GM23248 (cell line): ENCODE results near the gene ABHD10. TPM values are rescaled to one million over a fixed set of nuclear protein-coding genes. Genes with fewer than 3 reads are reported as not detected.

Experiments
- DNase-seq: peaks from one replicate; pipeline ENCODE4 v3.0.0-alpha.2; 2015
- H2AFZ ChIP-seq: fragments of 200-600 bp; sonication (generic); 2 replicates; pipeline ENCODE4 v1.6.1; 2016; ENCODE audit warnings: antibody characterized with exemption
- H3F3A ChIP-seq: fragments of 200-600 bp; sonication (generic); 2 replicates; pipeline ENCODE4 v1.6.1; 2016; ENCODE audit warnings: mild to moderate bottlenecking, antibody characterized with exemption, mixed run types; ENCODE audit not compliant: insufficient read depth
- H3K27ac ChIP-seq: fragments of 200-600 bp; sonication (generic); 2 replicates; pipeline ENCODE4 v1.5.1; 2016; ENCODE audit warnings: mild to moderate bottlenecking
- H3K27me3 ChIP-seq: fragments of 200-600 bp; sonication (generic); replicated peaks from 2 replicates; pipeline ENCODE4 v1.6.1; 2016; ENCODE audit warnings: mild to moderate bottlenecking; ENCODE audit not compliant: insufficient read depth
- H3K36me3 ChIP-seq: fragments of 200-600 bp; sonication (generic); 2 replicates; pipeline ENCODE4 v1.6.1; 2016; ENCODE audit warnings: low read depth, mild to moderate bottlenecking
- H3K4me1 ChIP-seq: fragments of 200-600 bp; sonication (generic); 2 replicates; pipeline ENCODE4 v1.6.1; 2016; ENCODE audit warnings: mild to moderate bottlenecking; ENCODE audit not compliant: insufficient read depth
- H3K4me2 ChIP-seq: fragments of 200-600 bp; sonication (generic); one replicate; pipeline ENCODE4 v1.6.1; 2016; ENCODE audit warnings: mild to moderate bottlenecking; ENCODE audit not compliant: unreplicated experiment
- H3K4me3 ChIP-seq: fragments of 200-600 bp; sonication (generic); 2 replicates; pipeline ENCODE4 v1.5.1; 2016; ENCODE audit warnings: mild to moderate bottlenecking
- H3K79me2 ChIP-seq: fragments of 200-600 bp; sonication (generic); 2 replicates; pipeline ENCODE4 v1.6.1; 2016; ENCODE audit warnings: mild to moderate bottlenecking; ENCODE audit not compliant: insufficient read depth
- H3K9ac ChIP-seq: fragments of 200-600 bp; sonication (generic); 2 replicates; pipeline ENCODE4 v1.6.1; 2016; ENCODE audit warnings: mild to moderate bottlenecking
- H3K9me2 ChIP-seq: fragments of 200-600 bp; sonication (generic); 2 replicates; pipeline ENCODE4 v1.6.1; 2016; ENCODE audit warnings: mixed run types, mild to moderate bottlenecking, moderate library complexity; ENCODE audit not compliant: insufficient read depth
- H3K9me3 ChIP-seq: fragments of 200-600 bp; sonication (generic); one replicate; pipeline ENCODE4 v1.6.1; 2017; ENCODE audit warnings: low read depth
- H4K20me1 ChIP-seq: fragments of 200-600 bp; sonication (generic); 2 replicates; pipeline ENCODE4 v1.6.0; 2016; ENCODE audit not compliant: insufficient read depth
- EZH2 ChIP-seq: fragments of 200-600 bp; sonication (generic); IDR thresholded peaks from 2 replicates; pipeline ENCODE4 v1.6.1; 2018; ENCODE audit warnings: antibody characterized with exemption, mild to moderate bottlenecking; ENCODE audit not compliant: insufficient read depth, poor library complexity, severe bottlenecking
- EZH2phosphoT487 ChIP-seq: fragments of 200-600 bp; sonication (generic); IDR thresholded peaks from 2 replicates; pipeline ENCODE4 v1.6.1; 2018; ENCODE audit warnings: antibody characterized with exemption, moderate library complexity, mild to moderate bottlenecking, low read depth; ENCODE audit not compliant: insufficient read depth
- WGBS, 2 experiments: methylation state at CpG; one replicate each; pipeline ENCODE4 v1.1.6; 2015 to 2017; ENCODE audit warnings: low lambda C conversion rate in 2 of 2, low coverage in 1 of 2; ENCODE audit errors: missing lambda C conversion rate in 2 of 2; 5-methylcytosine and 5-hydroxymethylcytosine counted together
- in situ Hi-C: fragments of 300-500 bp; cut with MboI; formaldehyde crosslinking; loops from 2 replicates; pipeline ENCODE4 v1.15.0; 2020
- polyA plus RNA-seq: library from polyadenylated mRNA; unstranded; fragments of >200 nt; fragmentation: Nextera tagmentation; extraction: Ambion mirVana; gene quantifications from 2 replicates; pipeline ENCODE4 v1.2.1, GENCODE V29; 2016
- total RNA-seq: library from RNA; depleted of rRNA; stranded (reverse); fragments of >200 nt; shearing (Covaris generic); gene quantifications from 2 replicates; pipeline ENCODE4 v1.2.3, GENCODE V29; 2014

ABHD10 gene
- total and polyA plus RNA-seq, 2 experiments from 2014 or later: 25.4 to 26.4 TPM

GRCh38 chr3:112011376-112011940 is 32.6 kb downstream of the ABHD10 start:
- no peak overlapping the region for H3K27ac ChIP-seq
- no peak for TF ChIP-seq EZH2phosphoT487
- no peak for TF ChIP-seq EZH2
- H3K9me3 ChIP-seq: no peaks in the 10 kb centered on the region
- H3K9me2 ChIP-seq: no peaks in the 10 kb centered on the region
- H4K20me1 ChIP-seq: no peaks in the 10 kb centered on the region
- H3K4me3 ChIP-seq: no peak overlapping the region
- DNase-seq: no peak
- 82 to 87% methylated on average over 6 of the region's 6 CpGs for WGBS, 2 experiments
- H2AFZ ChIP-seq: no peak overlapping the region
- peaks cover 5% of the 10 kb centered on the region; the same call in 1 of the 2 replicates for H3F3A ChIP-seq
- H3K36me3 ChIP-seq: no peaks in the 10 kb centered on the region
- in situ Hi-C loops: no loop called here
- H3K9ac ChIP-seq: no peak overlapping the region
- H3K4me2 ChIP-seq: no peak overlapping the region
- no peaks in the 10 kb centered on the region for H3K27me3 ChIP-seq
- no peaks in the 10 kb centered on the region for H3K79me2 ChIP-seq
- H3K4me1 ChIP-seq: peaks cover 15% of the 10 kb centered on the region

GRCh38 chr3:112012205-112012992 is 33.6 kb downstream of the ABHD10 start:
- Histone ChIP-seq H3K79me2 (no peaks in the 10 kb centered on the region), H3K9me2 (no peaks in the 10 kb centered on the region), H3K4me3 (no peak overlapping the region), H3K9me3 (no peaks in the 10 kb centered on the region), H3K9ac (no peak overlapping the region), H3K27me3 (no peaks in the 10 kb centered on the region), H3F3A (peaks cover 5% of the 10 kb centered on the region; the same call in 1 of the 2 replicates), H4K20me1 (no peaks in the 10 kb centered on the region), H3K27ac (no peak overlapping the region), H3K36me3 (no peaks in the 10 kb centered on the region), H2AFZ (peak overlapping the region; percentile 90), H3K4me1 (peaks cover 14% of the 10 kb centered on the region), H3K4me2 (no peak overlapping the region)
- 85 to 88% methylated on average over 6 of the region's 6 CpGs for WGBS, 2 experiments
- in situ Hi-C loops: no loop called here
- TF ChIP-seq EZH2 (no peak), EZH2phosphoT487 (no peak)
- DNase-seq: no peak

- Histone ChIP-seq H3K4me2 (peak overlapping the region; percentile 56), H3K27ac (no peak overlapping the region)
Observed at GRCh38 chr3:112013058-112013783, 34.4 kb downstream of the ABHD10 start.

DNA sequence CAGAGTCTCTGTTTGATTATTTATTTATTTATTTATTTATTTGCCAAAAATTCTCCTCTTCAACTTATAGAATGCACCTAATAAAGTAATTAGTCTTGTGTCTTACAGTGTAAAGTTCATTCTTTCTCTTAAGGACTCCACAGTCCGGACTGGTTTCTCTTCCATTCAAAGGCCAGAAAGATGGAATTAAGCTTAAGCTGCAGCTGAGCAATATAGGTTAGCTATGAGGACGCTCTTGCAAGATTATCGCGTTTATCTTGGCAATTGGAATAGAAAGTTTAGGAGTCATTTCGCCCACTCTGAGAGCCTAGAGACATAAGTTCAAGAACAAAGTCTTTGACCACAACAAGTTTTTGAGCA is 34.9 kb downstream of the ABHD10 start:
- H3K27ac ChIP-seq: no peak overlapping the region
- H3K27me3 ChIP-seq: no peaks in the 10 kb centered on the region
- no peak for DNase-seq
- H3F3A ChIP-seq: no peaks in the 10 kb centered on the region
- no peaks in the 10 kb centered on the region for H3K9me2 ChIP-seq
- TF ChIP-seq EZH2: no peak
- no peak for TF ChIP-seq EZH2phosphoT487
- no peaks in the 10 kb centered on the region for H4K20me1 ChIP-seq
- in situ Hi-C loops: no loop called here
- peak overlapping the region; percentile 90 for H2AFZ ChIP-seq
- H3K9me3 ChIP-seq: no peaks in the 10 kb centered on the region
- no peaks in the 10 kb centered on the region for H3K79me2 ChIP-seq
- no peaks in the 10 kb centered on the region for H3K36me3 ChIP-seq
- H3K9ac ChIP-seq: no peak overlapping the region
- H3K4me2 ChIP-seq: peak overlapping the region; percentile 56
- WGBS, 2 experiments: 55 to 57% methylated on average over 5 of the region's 5 CpGs
- H3K4me3 ChIP-seq: no peak overlapping the region
- H3K4me1 ChIP-seq: peaks cover 3% of the 10 kb centered on the region; the same call in 1 of the 2 replicates

More at GRCh38 chr3:112013058-112013783, 34.4 kb downstream of the ABHD10 start:
- H2AFZ ChIP-seq: peak overlapping the region; percentile 90
- WGBS, 2 experiments: 23 to 26% methylated on average over 19 of the region's 19 CpGs
- no peaks in the 10 kb centered on the region for H4K20me1 ChIP-seq
- no peaks in the 10 kb centered on the region for H3K9me2 ChIP-seq
- no peaks in the 10 kb centered on the region for H3K79me2 ChIP-seq
- peaks cover 6% of the 10 kb centered on the region; the same call in 1 of the 2 replicates for H3K4me1 ChIP-seq
- H3K4me3 ChIP-seq: 0 out of 2 replicates have a peak overlapping the region, but pooled peaks have one; percentile 35
- H3F3A ChIP-seq: peaks cover 5% of the 10 kb centered on the region; the same call in 1 of the 2 replicates
- no peaks in the 10 kb centered on the region for H3K27me3 ChIP-seq
- peak; percentile 91 for DNase-seq
- TF ChIP-seq EZH2: no peak
- TF ChIP-seq EZH2phosphoT487: no peak
- no peaks in the 10 kb centered on the region for H3K9me3 ChIP-seq
- in situ Hi-C loops: no loop called here
- no peak overlapping the region for H3K9ac ChIP-seq
- H3K36me3 ChIP-seq: no peaks in the 10 kb centered on the region
